NCI-H2081 treated with DMSO at 0.1 percent for 48 hours (cell line): ENCODE data around the gene PNMA5.
"Not testable (repeated sequence)": the region's sequence is repeated elsewhere in the genome, so short reads cannot be mapped to it uniquely, and the experiment has no call there.

Experiments
- DNase-seq: peaks from one replicate; lab custom pipeline; 2025; lab: John Stamatoyannopoulos, UW

Gene PNMA5

DNA sequence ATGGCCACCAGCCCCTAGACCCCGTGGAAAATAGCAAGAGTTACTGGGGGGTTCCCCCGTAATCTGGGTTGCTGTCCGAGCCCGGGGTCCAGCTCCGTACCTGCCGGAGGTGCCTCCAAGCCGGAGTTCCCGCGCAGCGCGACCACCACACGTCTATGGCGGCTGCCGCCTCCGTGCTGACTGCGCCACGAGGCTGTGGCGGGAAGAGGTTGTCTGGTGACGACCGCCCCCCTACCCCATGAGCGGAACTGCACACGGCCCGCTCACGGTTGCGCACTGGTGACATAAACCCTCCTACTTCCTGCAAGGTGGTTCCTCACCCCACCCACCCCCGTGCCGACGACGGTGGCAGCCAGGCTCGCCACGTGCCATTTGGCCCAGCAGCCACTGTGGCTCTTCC lies at the start of gene PNMA5:
Gene PNMA5, minus strand, starts transcription at position 184 of the 400 bp plus-strand sequence. CDS start 2,518 bp downstream, outside the sequence.
- DNase-seq = no peak

DNA sequence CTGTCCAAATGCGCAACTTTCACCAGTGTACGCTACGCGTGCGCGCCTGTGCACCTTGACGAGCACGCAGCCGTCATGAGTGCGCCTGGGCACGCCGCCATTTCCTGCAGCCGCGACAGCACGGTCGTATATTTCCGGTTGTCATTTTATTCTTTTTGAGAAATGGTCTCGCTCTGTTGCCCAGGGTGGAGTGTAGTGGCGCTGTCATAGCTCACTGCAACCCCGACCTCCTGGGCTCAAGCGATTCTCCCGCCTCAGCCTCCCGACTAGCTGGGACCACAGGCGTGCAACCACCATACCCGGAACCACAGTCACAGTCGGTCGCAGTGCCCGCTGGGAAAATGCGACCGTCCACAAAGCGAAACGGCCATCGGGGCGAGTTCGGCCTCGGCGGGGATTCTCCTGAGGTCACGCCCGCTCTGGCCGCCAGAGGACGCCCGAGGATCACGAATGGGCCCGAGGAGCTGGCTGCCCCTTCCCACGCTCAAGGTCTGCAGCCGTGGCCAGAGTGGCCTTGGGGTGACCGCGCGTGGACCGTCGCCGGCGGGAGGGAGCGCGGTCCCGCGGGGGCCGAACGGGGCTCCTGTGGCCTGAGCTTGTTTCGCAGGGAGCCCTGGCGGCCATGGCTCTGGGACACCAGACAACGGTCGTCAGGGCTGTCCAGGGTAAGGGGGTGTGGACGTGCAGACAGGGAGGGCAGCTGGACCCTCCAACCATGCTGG lies 38.6 kb upstream of the PNMA5 start:
- no peak for DNase-seq

DNA sequence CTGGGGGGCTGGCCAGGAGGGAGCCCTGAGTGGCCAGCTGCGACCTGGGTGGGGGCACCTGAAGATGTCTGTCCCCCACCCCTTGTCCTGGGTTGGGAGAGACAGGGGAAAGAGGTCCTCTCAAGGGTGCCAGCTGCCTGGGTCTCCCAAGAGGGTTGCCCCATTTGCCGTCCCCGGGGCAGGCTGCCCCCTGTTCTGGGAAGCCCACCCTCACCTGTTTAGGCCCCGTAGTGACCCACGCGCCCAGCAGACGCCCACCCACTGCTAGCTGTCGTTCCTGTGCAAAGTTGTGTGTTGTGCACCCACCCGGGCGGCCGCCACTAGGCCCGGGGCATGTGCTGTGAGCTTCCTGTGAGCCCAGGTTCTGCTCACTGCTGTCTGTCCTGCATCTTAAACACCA lies 36.9 kb upstream of the PNMA5 start:
- no peak for DNase-seq

DNA sequence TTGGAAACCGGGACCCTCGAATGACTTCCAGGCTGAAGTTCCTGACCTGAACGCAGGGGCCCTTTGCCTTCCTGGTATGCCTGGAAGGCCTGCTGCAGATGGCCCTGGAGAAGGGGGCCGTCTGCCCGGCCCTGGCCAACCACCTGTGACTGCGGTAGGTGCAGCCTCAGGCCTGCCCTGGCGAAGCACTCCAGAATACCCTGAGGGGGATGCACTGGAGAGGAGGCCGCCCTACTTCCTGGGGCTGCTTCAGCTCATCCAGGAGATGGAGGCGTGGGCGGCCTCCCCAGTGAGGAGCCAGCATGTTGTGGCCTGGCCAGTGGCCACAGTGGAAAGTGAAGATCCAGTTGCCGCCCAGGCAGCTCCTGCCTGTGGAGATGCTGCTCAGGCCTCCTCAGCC lies 36.0 kb upstream of the PNMA5 start:
- no peak for DNase-seq

DNA sequence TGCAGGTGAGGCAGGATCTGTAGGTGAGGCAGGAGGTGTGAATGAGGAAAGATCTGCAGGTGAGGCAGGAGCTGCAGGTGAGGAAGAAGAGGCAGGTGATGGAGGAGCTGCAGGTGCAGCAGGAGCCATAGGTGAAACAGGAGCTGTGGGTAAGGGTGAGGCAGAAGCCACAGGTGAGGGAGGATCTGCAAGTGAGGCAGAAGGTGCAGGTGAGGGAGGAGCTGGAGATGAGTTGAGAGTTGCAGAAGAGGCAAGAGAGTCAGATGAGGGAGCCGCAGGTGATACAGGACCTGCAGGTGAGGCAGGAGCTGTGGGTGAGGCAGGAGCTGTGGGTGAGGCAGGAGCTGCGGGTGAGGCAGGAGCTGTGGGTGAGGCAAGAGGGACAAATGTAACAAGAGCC lies 35.2 kb upstream of the PNMA5 start:
- no peak for DNase-seq

- not testable (repeated sequence) for DNase-seq
These were observed 34.6 kb upstream of the PNMA5 start for GRCh38 chrX:153028487-153028886.

- DNase-seq = not testable (repeated sequence)
These were observed 32.6 kb upstream of the PNMA5 start for GRCh38 chrX:153026501-153026900.

DNA sequence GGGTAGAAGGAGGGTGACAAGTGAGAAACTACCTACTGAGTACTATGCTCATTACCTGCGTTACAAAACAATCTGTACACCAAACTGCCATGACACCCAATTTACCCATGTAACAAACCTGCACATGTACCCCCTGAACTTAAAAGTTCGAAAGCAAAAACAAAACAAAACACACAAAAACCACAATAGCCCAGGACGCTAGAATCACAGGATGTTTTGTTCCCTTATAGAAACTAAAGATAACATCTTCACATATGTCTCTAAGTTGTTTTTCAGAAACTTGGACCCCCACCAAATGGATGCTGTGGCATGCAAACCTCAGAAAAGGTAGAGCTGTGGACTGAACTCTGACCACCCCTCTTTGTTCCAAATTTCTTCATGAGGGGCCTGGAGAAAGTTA lies 25.2 kb upstream of the PNMA5 start:
- DNase-seq = no peak

GRCh38 chrX:153017174-153017573 lies 23.3 kb upstream of the PNMA5 start:
- not testable (repeated sequence) for DNase-seq

- DNase-seq = no peak
These were observed 10.9 kb upstream of the PNMA5 start for GRCh38 chrX:153004780-153005179.

- DNase-seq = no peak
These were observed 10.1 kb upstream of the PNMA5 start for GRCh38 chrX:153003981-153004380.

DNA sequence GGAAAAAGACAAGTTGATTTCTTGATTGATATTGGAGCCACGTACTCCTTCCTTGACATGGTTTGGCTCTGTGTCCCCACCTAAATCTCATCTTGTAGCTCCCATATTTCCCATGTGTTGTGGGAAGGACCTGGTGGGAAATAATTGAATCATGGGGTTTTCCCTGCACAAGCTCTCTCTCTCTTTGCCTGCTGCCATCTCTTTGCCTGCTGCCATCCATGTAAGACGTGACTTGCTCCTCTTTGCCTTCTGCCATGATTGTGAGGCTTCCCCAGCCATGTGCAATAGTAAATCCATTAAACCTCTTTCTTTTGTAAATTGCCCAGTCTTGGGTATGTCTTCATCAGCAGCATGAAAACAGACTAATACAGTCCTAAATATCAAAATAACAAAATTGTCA lies 8.3 kb upstream of the PNMA5 start:
- DNase-seq = not testable (repeated sequence)

DNA sequence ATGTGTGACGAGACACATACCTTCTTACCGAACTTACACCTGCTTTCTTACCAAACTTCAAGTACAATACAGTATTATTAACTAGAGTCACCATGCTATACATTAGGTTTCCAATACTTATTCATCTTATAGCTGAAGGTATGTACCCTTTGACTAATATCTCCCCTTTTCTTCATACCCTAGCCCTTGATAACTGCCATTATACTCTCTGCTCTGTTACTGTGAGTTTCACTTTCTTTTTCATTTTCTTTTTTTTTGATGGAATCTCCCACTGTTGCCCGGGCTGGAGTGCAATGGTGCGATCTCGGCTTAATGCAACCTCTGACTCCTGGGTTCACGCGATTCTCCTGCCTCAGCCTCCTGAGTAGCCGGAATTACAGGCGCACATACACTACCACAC lies 3.4 kb upstream of the PNMA5 start:
- DNase-seq = no peak

DNA sequence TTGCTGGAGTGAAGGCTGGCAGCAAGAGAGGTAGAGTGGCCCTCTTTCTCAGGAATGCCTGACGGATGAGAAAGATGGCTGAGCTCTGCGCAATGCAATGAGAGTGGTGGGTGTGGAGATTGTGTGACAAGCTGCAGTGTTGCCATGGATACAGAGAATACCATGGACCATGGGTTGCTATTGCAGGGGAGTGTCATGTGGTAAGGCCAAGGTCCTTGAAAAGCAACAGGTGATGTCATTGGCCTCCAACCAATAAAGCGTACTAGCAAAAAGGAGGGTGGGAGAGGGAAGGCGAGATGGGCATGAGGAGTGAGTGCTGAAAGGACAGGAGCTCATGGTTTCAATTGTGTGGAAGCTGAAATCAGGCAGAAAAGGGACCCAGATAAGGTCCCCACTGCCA lies 1.8 kb downstream of the PNMA5 start:
- DNase-seq = no peak

- no peak for DNase-seq
These were observed 2.8 kb downstream of the PNMA5 start for GRCh38 chrX:152991123-152991522.

DNA sequence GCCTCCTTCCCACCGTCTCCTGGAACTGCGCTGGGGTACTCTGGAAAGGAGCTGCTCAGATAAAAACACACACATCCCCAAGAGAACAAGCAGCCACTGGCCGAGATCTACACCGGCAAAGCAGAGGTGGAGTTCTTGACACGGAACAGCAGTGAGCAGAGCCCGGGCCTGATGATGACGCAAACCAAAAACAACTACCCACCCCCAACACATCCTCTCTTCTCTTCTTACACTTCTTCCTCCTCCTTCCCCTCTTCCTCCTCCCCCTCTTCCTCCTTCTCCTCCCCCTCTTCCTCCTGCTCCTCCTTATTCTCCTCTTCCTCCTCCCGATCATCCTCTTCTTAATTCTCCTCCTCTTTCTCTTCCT lies 4.6 kb downstream of the PNMA5 start:
- DNase-seq = no peak

- DNase-seq = no peak
These were observed 5.2 kb downstream of the PNMA5 start for GRCh38 chrX:152988536-152989291.

GRCh38 chrX:152987801-152988200 lies 6.1 kb downstream of the PNMA5 start:
- no peak for DNase-seq

GRCh38 chrX:152987156-152987555 lies 6.8 kb downstream of the PNMA5 start:
- DNase-seq = not testable (repeated sequence)

DNA sequence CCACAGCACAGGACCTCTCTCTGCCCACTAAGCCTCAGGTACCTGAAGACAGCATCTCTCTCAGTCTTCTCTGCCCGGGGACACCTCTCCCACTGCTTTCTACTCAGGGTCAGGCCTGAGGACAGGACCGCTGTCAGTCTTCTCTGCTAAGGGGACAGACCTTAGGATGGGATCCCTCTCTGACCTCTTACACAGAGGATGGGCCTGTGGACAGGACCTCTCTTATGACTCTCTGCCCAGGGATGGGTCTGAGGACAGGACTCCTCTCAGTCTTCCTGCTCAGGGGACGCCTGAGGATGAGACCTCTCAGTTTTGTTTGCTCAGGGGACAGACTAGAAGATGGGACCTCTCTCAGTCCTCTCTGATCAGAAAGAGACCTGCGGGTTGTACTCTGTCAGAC lies 8.5 kb downstream of the PNMA5 start:
- not testable (repeated sequence) for DNase-seq

DNA sequence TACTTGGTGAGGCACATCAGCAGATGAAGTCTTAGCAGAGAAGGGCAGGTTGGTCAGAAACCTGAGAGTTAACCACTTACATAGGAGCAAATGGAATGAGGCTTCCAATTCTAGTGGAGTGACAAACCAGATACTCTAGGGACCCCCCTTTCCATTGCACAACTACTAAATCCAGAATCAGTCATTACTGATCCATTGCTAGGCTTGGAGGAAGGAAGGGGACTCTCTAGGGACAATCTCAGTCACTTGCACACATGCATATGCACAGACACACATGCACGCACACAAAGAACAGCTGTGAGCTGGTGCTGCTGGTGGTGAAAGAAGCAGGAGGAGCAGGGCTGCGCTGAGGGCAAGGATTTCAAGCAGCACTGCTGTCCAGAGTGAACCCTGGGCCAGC lies 25.7 kb downstream of the PNMA5 start:
- DNase-seq = no peak

GRCh38 chrX:152960115-152960514 lies 33.8 kb downstream of the PNMA5 start:
- no peak for DNase-seq

- no peak for DNase-seq
These were observed 34.3 kb downstream of the PNMA5 start for GRCh38 chrX:152959626-152960025.
